GM12892 (cell line): Measurements from ENCODE around the gene NINL.

Experiments
- POLR2A ChIP-seq: IDR thresholded peaks from 2 replicates; pipeline ENCODE4 v1.6.1; 2011; ENCODE audit warnings: low read depth, low read length, control low read depth
- POLR2AphosphoS5 ChIP-seq: IDR thresholded peaks from 2 replicates; pipeline ENCODE4 v1.6.1; 2011; ENCODE audit warnings: low read depth, low read length, control low read depth
- TAF1 ChIP-seq: IDR thresholded peaks from 2 replicates; pipeline ENCODE4 v1.6.1; 2011; ENCODE audit warnings: low read depth, mild to moderate bottlenecking, control low read depth, low read length, borderline replicate concordance

GRCh38 chr20:25512709-25513108 lies 72.6 kb downstream of the NINL start:
- TF ChIP-seq POLR2AphosphoS5 (no peak), POLR2A (no peak), TAF1 (no peak)
